GM23248 (cell line): Measurements from ENCODE around the gene PFKFB4.

ENCODE experiments used
- EZH2 ChIP-seq: fragments of 200-600 bp; sonication (generic); IDR thresholded peaks from 2 replicates; pipeline ENCODE4 v1.6.1; 2018; ENCODE audit warnings: antibody characterized with exemption, mild to moderate bottlenecking; ENCODE audit not compliant: insufficient read depth, poor library complexity, severe bottlenecking
- EZH2phosphoT487 ChIP-seq: fragments of 200-600 bp; sonication (generic); IDR thresholded peaks from 2 replicates; pipeline ENCODE4 v1.6.1; 2018; ENCODE audit warnings: antibody characterized with exemption, moderate library complexity, mild to moderate bottlenecking, low read depth; ENCODE audit not compliant: insufficient read depth

DNA sequence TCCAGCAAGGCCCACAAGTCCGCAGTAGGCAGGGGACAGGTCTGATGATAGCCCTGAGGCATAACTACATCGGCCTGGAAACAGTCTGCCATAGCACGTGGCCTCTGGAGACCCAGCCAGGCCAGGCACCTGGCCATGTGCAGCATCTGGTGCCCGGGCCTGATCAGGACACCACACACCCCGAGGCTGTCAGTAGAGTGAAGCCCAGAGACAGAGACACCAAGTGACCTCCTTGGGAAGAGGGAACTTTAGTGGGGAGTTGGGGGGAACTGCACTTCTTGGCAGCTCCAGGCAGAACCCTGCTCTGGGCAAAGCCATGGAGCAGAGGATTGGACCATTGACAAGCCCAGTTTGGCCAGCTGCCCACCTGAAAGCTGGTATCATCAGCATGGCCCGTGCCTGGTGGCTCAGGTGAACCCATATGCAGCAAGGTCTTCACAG, 53.9 kb downstream of the PFKFB4 start:
- TF ChIP-seq EZH2 (no peak), EZH2phosphoT487 (no peak)
